Embryonic facial prominence (tissue), 1 donor: Measurements from ENCODE around the gene CASP10.
"Not testable (repeated sequence)": the region's sequence is repeated elsewhere in the genome, so short reads cannot be mapped to it uniquely, and the experiment has no call there.

Source experiments
- DNase-seq: peaks from one replicate; pipeline ENCODE4 v3.0.0-alpha.2; 2016; ENCODE audit errors: extremely low spot score

CASP10 gene

GRCh38 chr2:201233192-201233811 is 50.4 kb downstream of the CASP10 start:
- no peak for DNase-seq

- DNase-seq, result no peak
These were observed 51.1 kb downstream of the CASP10 start for GRCh38 chr2:201233812-201234662.

- DNase-seq, result no peak
These were observed 51.8 kb downstream of the CASP10 start for GRCh38 chr2:201234663-201235135.

GRCh38 chr2:201235860-201236811 is 53.2 kb downstream of the CASP10 start:
- DNase-seq, result peak; percentile 52

- no peak for DNase-seq
These were observed 54.7 kb downstream of the CASP10 start for GRCh38 chr2:201237486-201238123.

- DNase-seq, result not testable (repeated sequence)
These were observed 56.4 kb downstream of the CASP10 start for GRCh38 chr2:201239167-201239935.

- no peak for DNase-seq
These were observed 59.8 kb downstream of the CASP10 start for GRCh38 chr2:201242571-201243277.

- no peak for DNase-seq
These were observed 61.9 kb downstream of the CASP10 start for GRCh38 chr2:201244829-201245228.

GRCh38 chr2:201246280-201246679 is 63.3 kb downstream of the CASP10 start:
- no peak for DNase-seq

GRCh38 chr2:201248288-201248844 is 65.4 kb downstream of the CASP10 start:
- DNase-seq, result no peak

- DNase-seq, result no peak
These were observed 66.9 kb downstream of the CASP10 start for GRCh38 chr2:201249889-201250288.

GRCh38 chr2:201250741-201251140 is 67.8 kb downstream of the CASP10 start:
- no peak for DNase-seq

GRCh38 chr2:201254081-201254730 is 71.3 kb downstream of the CASP10 start:
- DNase-seq, result no peak

- no peak for DNase-seq
These were observed 72.6 kb downstream of the CASP10 start for GRCh38 chr2:201255408-201256033.

- no peak for DNase-seq
These were observed 73.1 kb downstream of the CASP10 start for GRCh38 chr2:201256082-201256481.

- DNase-seq, result no peak
These were observed 74.5 kb downstream of the CASP10 start for GRCh38 chr2:201257381-201257955.

- DNase-seq, result peak; percentile 54
These were observed 75.2 kb downstream of the CASP10 start for GRCh38 chr2:201257956-201258665.
